ENCODE results near the gene TMEM107. TPM values are rescaled to one million over a fixed set of nuclear protein-coding genes. Genes with fewer than 3 reads are reported as not detected.

TMEM107 gene
- total and polyA plus RNA-seq, 7 donors, result 1.2 to 4.7 (median 1.9) TPM

GRCh38 chr17:8125947-8126490, 50.2 kb downstream of the TMEM107 start:
- intact Hi-C loops (cut with DNase I), result loop anchor here in 1 of 2 donors (5.0 kb wide), 1 partner anchor 41 kb away; no protein-coding TSS in a partner anchor
- no peak for TF ChIP-seq CTCF (IDR thresholded peaks at IDR 0.05)
- peaks cover 0 to 31% (median 7%) of the 10 kb centered on the region in 3 donors for H3K27me3 ChIP-seq (ENCODE audit: insufficient read depth in 3 of 3, low read length in 2 of 3)
- WGBS, 3 donors, result 0 to 1% (median 1%) methylated on average over 33 to 35 of the region's 35 CpGs
- H3K27ac ChIP-seq, result peak overlapping the region; percentile 69
- ATAC-seq, result peak; percentile 2 to 22 (median 8)
- DNase-seq, result peak in 1 of 2 donors; percentile 64
- peaks cover 29% of the 10 kb centered on the region for H3K4me1 ChIP-seq
- no peaks in the 10 kb centered on the region for H3K36me3 ChIP-seq (ENCODE audit: insufficient read depth in 1 of 2, low read depth in 1 of 2)
- peak overlapping the region; percentile 77 for H3K4me3 ChIP-seq
- H3K9me3 ChIP-seq, result no peaks in the 10 kb centered on the region

GRCh38 chr17:8125154-8125946, 50.8 kb downstream of the TMEM107 start:
- peak; percentile 43 to 72 (median 50) for ATAC-seq
- no peak for TF ChIP-seq CTCF (IDR thresholded peaks at IDR 0.05)
- no peak overlapping the region for H3K27ac ChIP-seq
- no peaks in the 10 kb centered on the region for H3K9me3 ChIP-seq
- 2 to 4% (median 3%) methylated on average over 40 of the region's 40 CpGs for WGBS, 3 donors
- peak; percentile 78 to 83 for DNase-seq
- no peaks in the 10 kb centered on the region for H3K36me3 ChIP-seq (ENCODE audit: insufficient read depth in 1 of 2, low read depth in 1 of 2)
- peaks cover 30% of the 10 kb centered on the region for H3K4me1 ChIP-seq
- intact Hi-C loops (cut with DNase I), result loop anchor here in 1 of 2 donors (5.0 kb wide), 1 partner anchor 42 kb away; no protein-coding TSS in a partner anchor
- H3K27me3 ChIP-seq (ENCODE audit: insufficient read depth in 3 of 3, low read length in 2 of 3), result peaks cover 0 to 31% (median 7%) of the 10 kb centered on the region in 3 donors
- peak overlapping the region; percentile 77 for H3K4me3 ChIP-seq

GRCh38 chr17:8124350-8125153, 51.6 kb downstream of the TMEM107 start:
- WGBS, 3 donors, result 10 to 13% (median 11%) methylated on average over 24 of the region's 24 CpGs
- no peak for TF ChIP-seq CTCF (IDR thresholded peaks at IDR 0.05)
- H3K4me1 ChIP-seq, result peaks cover 30% of the 10 kb centered on the region
- peaks cover 0 to 31% (median 7%) of the 10 kb centered on the region in 3 donors for H3K27me3 ChIP-seq (ENCODE audit: insufficient read depth in 3 of 3, low read length in 2 of 3)
- no peaks in the 10 kb centered on the region for H3K9me3 ChIP-seq
- peak overlapping the region; percentile 77 for H3K4me3 ChIP-seq
- H3K27ac ChIP-seq, result no peak overlapping the region
- intact Hi-C loops (cut with DNase I), result loop anchor here in 1 of 2 donors (5.0 kb wide), 1 partner anchor 43 kb away; no protein-coding TSS in a partner anchor
- DNase-seq (peak in 1 of 2 donors; percentile 34), ATAC-seq (no peak)
- no peaks in the 10 kb centered on the region for H3K36me3 ChIP-seq (ENCODE audit: insufficient read depth in 1 of 2, low read depth in 1 of 2)

- peak in 1 of 2 donors; percentile 61 for DNase-seq
- no peak within 1 kb of the TSS for H3K27ac ChIP-seq
- no peaks in the 10 kb centered on the region for H3K36me3 ChIP-seq (ENCODE audit: insufficient read depth in 1 of 2, low read depth in 1 of 2)
- WGBS, 3 donors, result 1 to 2% (median 1%) methylated on average over 28 to 29 of the region's 29 CpGs
- H3K27me3 ChIP-seq (ENCODE audit: insufficient read depth in 3 of 3, low read length in 2 of 3), result peaks cover 0 to 31% (median 7%) of the 10 kb centered on the region in 3 donors
- no peaks in the 10 kb centered on the region for H3K9me3 ChIP-seq
- TF ChIP-seq CTCF (IDR thresholded peaks at IDR 0.05), result no peak
- H3K4me1 ChIP-seq, result peaks cover 30% of the 10 kb centered on the region
- H3K4me3 ChIP-seq, result peak within 1 kb of the TSS; percentile 77
- intact Hi-C loops (cut with DNase I), result no loop called here
- ATAC-seq, result no peak
Measured at GRCh38 chr17:8123695-8124349, 52.4 kb downstream of the TMEM107 start, which contains the start of gene HES7. TSS of gene HES7 (minus strand) at chr17:8124106. CDS start at chr17:8124084, 22 bp downstream.

Measured in psoas muscle (tissue), 8 donors.